Right atrium auricular region (tissue), 2 donors: Measurements from ENCODE around the gene LRRC27. TPM values are rescaled to one million over a fixed set of nuclear protein-coding genes. Genes with fewer than 3 reads are reported as not detected.
"Not testable (repeated sequence)": the region's sequence is repeated elsewhere in the genome, so short reads cannot be mapped to it uniquely, and the experiment has no call there.

Experiments used
- DNase-seq: peaks from one replicate; pipeline ENCODE4 v3.0.0-alpha.2; 2019; ENCODE audit warnings: low spot score
- H3K27ac ChIP-seq, 2 donors: fragments of 200-600 bp; sonication (generic); 1 replicate in 1 of 2; 2 replicates in 1 of 2; pipeline ENCODE4 v1.5.1; 2016 to 2019
- H3K27me3 ChIP-seq, 2 donors: fragments of 200-600 bp; sonication (generic); one replicate each; pipeline versions ENCODE4 v1.5.1 to v1.6.0; 2017 to 2019
- H3K36me3 ChIP-seq: fragments of 200-600 bp; sonication (generic); one replicate; pipeline ENCODE4 v1.5.1; 2016
- H3K4me1 ChIP-seq, 2 donors: fragments of 200-600 bp; sonication (generic); one replicate each; pipeline versions ENCODE4 v1.5.1 to v1.6.0; 2017 to 2019
- H3K4me3 ChIP-seq, 2 donors: fragments of 200-600 bp; sonication (generic); 1 replicate in 1 of 2; 2 replicates in 1 of 2; pipeline ENCODE4 v1.5.1; 2017 to 2019; ENCODE audit warnings: mild to moderate bottlenecking in 1 of 2, moderate library complexity in 1 of 2
- H3K9me3 ChIP-seq, 2 donors: fragments of 200-600 bp; sonication (generic); one replicate each; pipeline ENCODE4 v1.5.1; 2019
- total RNA-seq, 2 donors: library from RNA; depleted of rRNA; stranded (reverse); fragments of >200 nt; gene quantifications; one replicate each; pipeline ENCODE4 v1.1.0, GENCODE V29; 2016
- TF ChIP-seq, protein P1 (sequence below), 2 donors: fragments of 200-600 bp; sonication (generic); IDR thresholded peaks; one replicate each; pipeline ENCODE4 v1.5.1; 2019; ENCODE audit warnings: antibody characterized with exemption in 2 of 2

The LRRC27 gene
- total RNA-seq, 2 donors from 2014 or later, result 2.6 to 4.6 TPM

DNA sequence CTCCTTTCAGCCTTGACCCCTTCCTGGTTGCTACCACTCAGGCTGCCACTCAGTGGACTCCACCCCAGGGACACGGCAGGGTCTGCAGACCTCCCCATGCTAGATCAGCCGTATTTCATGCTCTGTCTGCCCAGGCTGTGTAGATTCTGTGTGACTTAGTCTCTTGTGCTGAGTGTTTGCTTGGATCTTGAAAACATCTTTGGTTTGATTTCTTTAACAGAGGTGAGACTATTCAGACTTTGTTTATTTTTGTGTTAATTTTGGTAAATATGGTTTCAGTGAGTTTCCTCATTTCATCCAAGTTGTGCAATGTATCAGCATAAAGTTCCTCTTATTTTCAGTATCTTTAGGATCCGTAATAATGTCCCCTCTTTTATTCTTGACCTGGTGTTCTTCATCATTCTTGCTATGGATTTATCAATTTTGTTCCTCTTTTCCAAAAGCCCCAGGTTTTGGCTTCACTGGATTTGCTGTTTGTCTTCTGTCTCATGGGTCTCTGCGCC, 43.9 kb downstream of the LRRC27 start:
- no peaks in the 10 kb centered on the region for H3K36me3 ChIP-seq
- TF ChIP-seq, protein P1, sequence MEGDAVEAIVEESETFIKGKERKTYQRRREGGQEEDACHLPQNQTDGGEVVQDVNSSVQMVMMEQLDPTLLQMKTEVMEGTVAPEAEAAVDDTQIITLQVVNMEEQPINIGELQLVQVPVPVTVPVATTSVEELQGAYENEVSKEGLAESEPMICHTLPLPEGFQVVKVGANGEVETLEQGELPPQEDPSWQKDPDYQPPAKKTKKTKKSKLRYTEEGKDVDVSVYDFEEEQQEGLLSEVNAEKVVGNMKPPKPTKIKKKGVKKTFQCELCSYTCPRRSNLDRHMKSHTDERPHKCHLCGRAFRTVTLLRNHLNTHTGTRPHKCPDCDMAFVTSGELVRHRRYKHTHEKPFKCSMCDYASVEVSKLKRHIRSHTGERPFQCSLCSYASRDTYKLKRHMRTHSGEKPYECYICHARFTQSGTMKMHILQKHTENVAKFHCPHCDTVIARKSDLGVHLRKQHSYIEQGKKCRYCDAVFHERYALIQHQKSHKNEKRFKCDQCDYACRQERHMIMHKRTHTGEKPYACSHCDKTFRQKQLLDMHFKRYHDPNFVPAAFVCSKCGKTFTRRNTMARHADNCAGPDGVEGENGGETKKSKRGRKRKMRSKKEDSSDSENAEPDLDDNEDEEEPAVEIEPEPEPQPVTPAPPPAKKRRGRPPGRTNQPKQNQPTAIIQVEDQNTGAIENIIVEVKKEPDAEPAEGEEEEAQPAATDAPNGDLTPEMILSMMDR (IDR thresholded peaks at IDR 0.05), result no peak

DNA sequence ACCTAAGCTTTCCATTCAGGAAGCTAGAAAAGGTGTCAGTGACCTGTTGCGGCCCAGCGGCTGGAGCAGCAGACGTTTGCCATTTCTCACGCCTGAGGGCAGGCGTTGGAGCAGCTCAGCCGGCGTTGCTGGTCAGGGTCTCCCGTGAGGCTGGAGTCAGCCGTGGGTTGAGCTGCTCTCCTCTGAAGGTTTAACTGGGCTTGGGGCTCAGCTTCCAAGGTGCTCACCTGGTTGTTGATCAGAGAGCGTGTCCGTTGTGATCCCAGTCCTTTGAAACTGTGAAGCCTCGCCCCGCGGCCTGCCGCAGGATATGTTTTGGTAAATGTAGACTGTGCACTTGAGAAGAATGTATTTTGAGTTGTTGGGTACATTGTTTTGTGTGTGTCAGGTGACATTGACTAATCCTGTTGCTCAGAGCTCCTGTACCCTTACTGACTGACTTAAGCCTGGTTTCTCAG, 44.4 kb downstream of the LRRC27 start:
- Histone ChIP-seq H3K36me3 (no peaks in the 10 kb centered on the region), H3K27me3 (no peaks in the 10 kb centered on the region), H3K4me3 (no peak overlapping the region), H3K4me1 (no peaks in the 10 kb centered on the region), H3K9me3 (no peaks in the 10 kb centered on the region), H3K27ac (no peak overlapping the region)
- TF ChIP-seq, protein P1 (IDR thresholded peaks at IDR 0.05), result no peak
- no peak for DNase-seq

More for the DNA sequence above, 43.9 kb downstream of the LRRC27 start:
- Histone ChIP-seq H3K27me3 (no peaks in the 10 kb centered on the region), H3K4me1 (no peaks in the 10 kb centered on the region), H3K27ac (no peak overlapping the region), H3K4me3 (no peak overlapping the region), H3K9me3 (no peaks in the 10 kb centered on the region)
- DNase-seq, result no peak

DNA sequence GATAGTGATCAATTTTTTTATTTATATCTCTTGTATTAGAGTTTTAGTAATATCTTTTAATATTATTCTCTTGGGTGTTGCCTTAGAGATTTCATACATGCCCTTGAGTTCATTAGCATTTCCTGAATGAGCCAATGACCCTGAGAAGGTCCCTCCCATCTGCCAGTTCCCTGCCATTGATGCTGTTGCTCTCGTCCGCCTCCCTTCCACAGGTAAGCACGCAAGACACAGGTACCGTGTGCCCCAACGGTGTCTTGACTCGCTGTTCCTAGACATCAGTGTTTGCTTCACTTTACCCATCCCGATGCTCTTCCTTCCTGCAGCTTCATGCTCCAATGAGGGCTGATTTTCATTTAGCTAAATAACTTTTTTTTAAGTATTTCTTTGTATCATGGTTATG, 45.3 kb downstream of the LRRC27 start:
- TF ChIP-seq, protein P1 (IDR thresholded peaks at IDR 0.05), result no peak
- H3K27ac ChIP-seq, result no peak overlapping the region
- DNase-seq, result no peak
- no peaks in the 10 kb centered on the region for H3K4me1 ChIP-seq
- H3K36me3 ChIP-seq, result no peaks in the 10 kb centered on the region
- H3K27me3 ChIP-seq, result no peaks in the 10 kb centered on the region
- no peak overlapping the region for H3K4me3 ChIP-seq
- no peaks in the 10 kb centered on the region for H3K9me3 ChIP-seq

DNA sequence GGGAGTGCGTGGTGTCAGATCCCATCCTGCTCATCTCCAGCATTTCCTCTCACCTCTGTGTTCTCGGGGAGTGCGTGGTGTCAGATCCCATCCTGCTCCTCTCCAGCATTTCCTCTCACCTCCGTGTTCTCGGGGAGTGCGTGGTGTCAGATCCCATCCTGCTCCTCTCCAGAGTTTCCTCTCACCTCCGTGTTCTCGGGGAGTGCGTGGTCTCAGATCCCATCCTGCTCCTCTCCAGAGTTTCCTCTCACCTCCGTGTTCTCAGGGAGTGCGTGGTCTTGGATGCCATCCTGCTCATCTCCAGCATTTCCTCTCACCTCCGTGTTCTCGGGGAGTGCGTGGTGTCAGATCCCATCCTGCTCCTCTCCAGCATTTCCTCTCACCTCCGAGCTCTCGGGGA, 47.0 kb downstream of the LRRC27 start:
- not testable (repeated sequence) for H3K9me3 ChIP-seq

DNA sequence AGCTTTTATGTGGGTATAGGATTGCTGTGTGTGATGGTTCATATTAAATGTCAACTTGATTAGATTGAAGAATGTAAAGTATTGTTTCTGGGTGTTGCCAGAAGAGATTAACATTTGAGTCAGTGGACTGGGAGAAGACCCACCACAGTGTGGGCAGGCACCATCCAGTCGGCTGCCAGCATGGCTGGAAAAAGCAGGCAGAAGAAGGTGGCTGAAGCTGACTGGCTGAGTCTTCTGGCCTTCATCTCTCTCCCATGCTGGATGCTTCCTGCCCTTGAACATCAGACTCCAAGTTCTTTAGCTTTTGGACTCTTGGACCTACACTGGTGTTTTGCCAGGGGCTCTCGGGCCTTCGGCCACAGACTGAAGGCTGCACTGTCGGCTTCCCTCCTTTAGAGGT, 49.0 kb downstream of the LRRC27 start:
- not testable (repeated sequence) for DNase-seq, H3K36me3 ChIP-seq, H3K9me3 ChIP-seq

More for the DNA sequence above, 47.0 kb downstream of the LRRC27 start:
- not testable (repeated sequence) for H3K4me3 ChIP-seq, H3K27ac ChIP-seq, H3K36me3 ChIP-seq, DNase-seq, H3K27me3 ChIP-seq, H3K4me1 ChIP-seq

DNA sequence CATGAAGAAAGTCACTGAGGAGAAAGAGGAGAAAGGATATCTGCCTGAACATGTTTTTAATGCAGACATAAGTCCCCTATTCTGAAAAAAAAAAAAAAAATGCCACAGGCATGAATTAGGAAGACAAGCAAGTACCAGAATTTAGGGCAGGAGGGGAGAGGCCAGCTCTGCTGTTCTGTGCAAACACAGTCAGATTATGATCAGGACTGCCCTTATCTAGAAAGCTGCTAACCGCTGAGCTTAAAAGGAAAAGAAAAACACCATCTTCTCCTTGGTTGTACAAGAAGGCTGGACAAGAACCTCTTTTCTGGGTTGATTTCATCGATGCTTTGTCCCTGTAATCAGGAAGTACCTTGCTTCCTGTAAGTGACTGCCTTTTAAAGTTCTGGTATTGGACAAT, 49.7 kb downstream of the LRRC27 start:
- no peak overlapping the region for H3K27ac ChIP-seq
- H3K4me1 ChIP-seq, result peaks cover 0 to 5% of the 10 kb centered on the region in 2 donors
- H3K9me3 ChIP-seq, result no peaks in the 10 kb centered on the region
- TF ChIP-seq, protein P1 (IDR thresholded peaks at IDR 0.05), result no peak
- no peaks in the 10 kb centered on the region for H3K36me3 ChIP-seq
- H3K27me3 ChIP-seq, result no peaks in the 10 kb centered on the region
- no peak for DNase-seq
- H3K4me3 ChIP-seq, result no peak overlapping the region

More for the DNA sequence above, 49.0 kb downstream of the LRRC27 start:
- H3K27ac ChIP-seq, H3K4me1 ChIP-seq, H3K27me3 ChIP-seq, H3K4me3 ChIP-seq: not testable (repeated sequence)

DNA sequence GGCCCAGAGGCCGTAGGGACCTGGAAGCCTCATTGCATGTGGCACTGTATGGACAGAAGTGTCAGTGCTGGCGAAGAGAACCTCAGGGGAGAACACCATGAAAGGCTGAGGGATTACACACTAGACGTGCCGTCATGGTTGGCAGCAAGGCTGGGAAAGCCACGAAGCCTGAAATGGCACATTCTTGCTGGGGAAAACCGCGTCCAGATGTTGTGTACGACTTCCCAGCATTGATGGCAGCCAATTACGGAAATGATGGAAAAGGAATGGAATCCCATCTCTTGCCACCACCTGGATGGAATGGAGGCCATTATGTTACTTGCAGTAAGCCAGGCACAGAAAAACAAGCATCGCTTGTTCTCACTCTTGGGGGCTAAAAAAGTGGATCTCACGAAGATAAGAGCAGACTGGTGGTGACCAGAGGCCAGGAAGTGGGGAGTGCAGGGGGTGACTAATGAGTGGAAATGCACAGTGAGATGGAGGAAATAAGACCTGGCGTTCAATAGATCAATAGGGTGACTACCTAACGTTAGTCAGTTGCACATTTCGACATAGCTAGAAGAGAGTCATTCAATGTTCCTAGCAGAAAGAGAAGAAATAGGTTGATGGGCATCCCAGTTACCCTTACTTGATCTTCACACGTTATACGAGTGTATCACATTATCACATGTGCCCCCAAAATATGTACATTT, 50.4 kb downstream of the LRRC27 start:
- H3K9me3 ChIP-seq, result no peaks in the 10 kb centered on the region
- H3K36me3 ChIP-seq, result no peaks in the 10 kb centered on the region
- TF ChIP-seq, protein P1 (IDR thresholded peaks at IDR 0.05), result no peak
- H3K4me1 ChIP-seq, result peaks cover 0 to 5% of the 10 kb centered on the region in 2 donors
- no peaks in the 10 kb centered on the region for H3K27me3 ChIP-seq
- no peak overlapping the region for H3K27ac ChIP-seq
- H3K4me3 ChIP-seq, result no peak overlapping the region
- DNase-seq, result no peak
